ENCODE results near the gene CCDC171.

DNA sequence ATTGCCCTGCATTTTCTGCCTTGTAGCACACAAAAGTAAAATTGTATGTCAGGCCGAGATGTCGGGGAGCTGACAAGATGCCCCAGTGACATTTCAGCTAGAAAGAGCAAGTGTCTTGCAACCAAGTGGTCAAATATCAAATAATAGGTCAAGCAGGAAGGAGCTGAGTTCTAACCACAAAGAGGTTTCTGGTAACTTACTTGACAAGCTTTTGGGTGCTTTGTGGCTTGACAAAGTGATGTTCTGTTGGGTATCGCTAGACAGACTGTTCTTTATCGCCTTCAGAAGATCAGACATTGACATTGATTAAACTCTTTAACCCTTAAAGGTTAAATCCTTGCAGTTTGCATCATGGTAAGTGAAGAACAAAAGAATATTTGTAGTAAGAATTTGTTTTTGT is 419.9 kb downstream of the CCDC171 start:
- TF ChIP-seq POLR2AphosphoS5 (IDR thresholded peaks at IDR 0.05; ENCODE audit: borderline replicate concordance, low read depth, low read length) (no peak), EZH2 (IDR thresholded peaks at IDR 0.05) (no peak)

All from SK-N-MC (cell line).